Retina (tissue), 1 donor: ENCODE results near the gene STEAP2.
A peak's percentile ranks its signal among the peaks of the same experiment; 100 is the strongest.

Source experiments
- DNase-seq: peaks from one replicate; pipeline ENCODE4 v3.0.0-alpha.2; 2016

STEAP2 gene

GRCh38 chr7:90194911-90195809 lies 16.4 kb upstream of the STEAP2 start:
- no peak for DNase-seq

GRCh38 chr7:90201500-90202195 lies 9.9 kb upstream of the STEAP2 start:
- DNase-seq: no peak

GRCh38 chr7:90207956-90208355 lies 3.6 kb upstream of the STEAP2 start:
- DNase-seq: no peak

- no peak for DNase-seq
These were observed 1.8 kb upstream of the STEAP2 start for GRCh38 chr7:90209776-90210175.

- peak; percentile 3 for DNase-seq
These were observed 1.1 kb upstream of the STEAP2 start for GRCh38 chr7:90210475-90210874.

GRCh38 chr7:90210981-90211380 lies 559 bp upstream of the STEAP2 start:
- DNase-seq: no peak

GRCh38 chr7:90212149-90212495 lies 582 bp downstream of the STEAP2 start:
- DNase-seq: no peak

- no peak for DNase-seq
These were observed 2.0 kb downstream of the STEAP2 start for GRCh38 chr7:90213521-90213920.

GRCh38 chr7:90216080-90216674 lies 4.6 kb downstream of the STEAP2 start:
- no peak for DNase-seq

- DNase-seq: no peak
These were observed 5.2 kb downstream of the STEAP2 start for GRCh38 chr7:90216771-90217170.

GRCh38 chr7:90222390-90222789 lies 10.8 kb downstream of the STEAP2 start:
- DNase-seq: no peak

- no peak for DNase-seq
These were observed 11.5 kb downstream of the STEAP2 start for GRCh38 chr7:90222811-90223725.

GRCh38 chr7:90224195-90224594 lies 12.7 kb downstream of the STEAP2 start:
- no peak for DNase-seq

GRCh38 chr7:90225181-90225580 lies 13.6 kb downstream of the STEAP2 start:
- no peak for DNase-seq

GRCh38 chr7:90225601-90226000 lies 14.1 kb downstream of the STEAP2 start:
- DNase-seq: no peak

GRCh38 chr7:90227259-90227658 lies 15.7 kb downstream of the STEAP2 start:
- DNase-seq: no peak

GRCh38 chr7:90229682-90230081 lies 18.1 kb downstream of the STEAP2 start:
- DNase-seq: no peak

- DNase-seq: no peak
These were observed 19.3 kb downstream of the STEAP2 start for GRCh38 chr7:90230834-90231233.

- no peak for DNase-seq
These were observed 19.8 kb downstream of the STEAP2 start for GRCh38 chr7:90231304-90231703.

- no peak for DNase-seq
These were observed 20.9 kb downstream of the STEAP2 start for GRCh38 chr7:90232430-90232829.

- DNase-seq: no peak
These were observed 22.0 kb downstream of the STEAP2 start for GRCh38 chr7:90233569-90233968.

- DNase-seq: no peak
These were observed 25.3 kb downstream of the STEAP2 start for GRCh38 chr7:90236721-90237289.
